Parathyroid adenoma (tissue), 2 donors: ENCODE data around the gene CRYBG1.

ENCODE experiments used
- H2AFZ ChIP-seq: fragments of 300-600 bp; sonication (generic); one replicate; pipeline ENCODE4 v1.7.0; 2017; ENCODE audit warnings: antibody characterized with exemption, mild to moderate bottlenecking
- H3K27ac ChIP-seq: fragments of 300-600 bp; sonication (generic); one replicate; pipeline ENCODE4 v1.7.0; 2017
- H3K27me3 ChIP-seq: fragments of 300-600 bp; sonication (generic); one replicate; pipeline ENCODE4 v1.7.0; 2017; ENCODE audit warnings: low read length; ENCODE audit not compliant: control insufficient read depth, insufficient read depth
- H3K36me3 ChIP-seq: fragments of 300-600 bp; sonication (generic); one replicate; pipeline ENCODE4 v1.7.0; 2017; ENCODE audit warnings: low read length; ENCODE audit not compliant: control insufficient read depth, insufficient read depth
- H3K4me1 ChIP-seq: fragments of 300-600 bp; sonication (generic); one replicate; pipeline ENCODE4 v1.7.0; 2017; ENCODE audit warnings: control low read depth
- H3K4me2 ChIP-seq: fragments of 300-600 bp; sonication (generic); one replicate; pipeline ENCODE4 v1.7.0; 2017; ENCODE audit warnings: low read length
- H3K4me3 ChIP-seq: fragments of 300-600 bp; sonication (generic); one replicate; pipeline ENCODE4 v1.7.0; 2017; ENCODE audit warnings: low read depth, low read length
- H3K79me2 ChIP-seq: fragments of 300-600 bp; sonication (generic); one replicate; pipeline ENCODE4 v1.7.0; 2017; ENCODE audit warnings: control low read depth
- H3K9ac ChIP-seq: fragments of 300-600 bp; sonication (generic); one replicate; pipeline ENCODE4 v1.7.0; 2017; ENCODE audit warnings: mild to moderate bottlenecking
- H3K9me3 ChIP-seq: fragments of 300-600 bp; sonication (generic); one replicate; pipeline ENCODE4 v1.7.0; 2017; ENCODE audit warnings: low read length; ENCODE audit not compliant: control insufficient read depth
- TF ChIP-seq, protein P1 (sequence below): fragments of 300-600 bp; sonication (generic); IDR thresholded peaks from one replicate; pipeline ENCODE4 v1.7.0; 2017; ENCODE audit warnings: antibody characterized with exemption, mild to moderate bottlenecking
- donor health status: primary hyperparathyroidism.

Gene CRYBG1

GRCh38 chr6:106426250-106426970 is 65.9 kb downstream of the CRYBG1 start:
- Histone ChIP-seq H3K4me2 (no peak overlapping the region), H3K79me2 (no peaks in the 10 kb centered on the region), H3K9ac (no peak overlapping the region), H3K4me1 (no peaks in the 10 kb centered on the region), H3K27ac (no peak overlapping the region), H3K27me3 (no peaks in the 10 kb centered on the region), H3K36me3 (no peaks in the 10 kb centered on the region), H3K4me3 (no peak overlapping the region), H2AFZ (peak overlapping the region; percentile 38), H3K9me3 (no peaks in the 10 kb centered on the region)
- TF ChIP-seq, protein P1, sequence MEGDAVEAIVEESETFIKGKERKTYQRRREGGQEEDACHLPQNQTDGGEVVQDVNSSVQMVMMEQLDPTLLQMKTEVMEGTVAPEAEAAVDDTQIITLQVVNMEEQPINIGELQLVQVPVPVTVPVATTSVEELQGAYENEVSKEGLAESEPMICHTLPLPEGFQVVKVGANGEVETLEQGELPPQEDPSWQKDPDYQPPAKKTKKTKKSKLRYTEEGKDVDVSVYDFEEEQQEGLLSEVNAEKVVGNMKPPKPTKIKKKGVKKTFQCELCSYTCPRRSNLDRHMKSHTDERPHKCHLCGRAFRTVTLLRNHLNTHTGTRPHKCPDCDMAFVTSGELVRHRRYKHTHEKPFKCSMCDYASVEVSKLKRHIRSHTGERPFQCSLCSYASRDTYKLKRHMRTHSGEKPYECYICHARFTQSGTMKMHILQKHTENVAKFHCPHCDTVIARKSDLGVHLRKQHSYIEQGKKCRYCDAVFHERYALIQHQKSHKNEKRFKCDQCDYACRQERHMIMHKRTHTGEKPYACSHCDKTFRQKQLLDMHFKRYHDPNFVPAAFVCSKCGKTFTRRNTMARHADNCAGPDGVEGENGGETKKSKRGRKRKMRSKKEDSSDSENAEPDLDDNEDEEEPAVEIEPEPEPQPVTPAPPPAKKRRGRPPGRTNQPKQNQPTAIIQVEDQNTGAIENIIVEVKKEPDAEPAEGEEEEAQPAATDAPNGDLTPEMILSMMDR: no peak

DNA sequence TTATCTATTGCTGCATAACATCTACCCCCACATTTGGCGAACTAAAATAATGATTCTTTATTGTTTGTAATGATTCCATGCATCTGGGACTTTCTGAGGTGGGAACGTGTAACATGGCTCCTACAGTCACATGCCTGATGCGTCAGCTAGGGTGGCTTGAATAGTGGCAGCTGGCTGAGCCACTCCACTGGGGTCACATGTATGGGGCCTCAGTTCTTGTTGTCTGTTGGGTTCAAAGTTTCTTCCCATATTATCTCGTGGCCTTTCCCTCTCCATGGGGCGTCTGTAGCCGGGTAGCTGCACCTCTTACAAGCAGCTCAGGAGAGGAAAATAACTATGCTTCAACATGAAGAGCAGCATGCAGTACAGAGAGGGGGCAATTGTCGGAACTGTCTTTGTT is 69.9 kb downstream of the CRYBG1 start:
- Histone ChIP-seq H3K27ac (no peak overlapping the region), H3K36me3 (no peaks in the 10 kb centered on the region), H3K9ac (no peak overlapping the region), H3K79me2 (no peaks in the 10 kb centered on the region), H3K4me2 (no peak overlapping the region), H3K27me3 (no peaks in the 10 kb centered on the region), H3K4me1 (no peaks in the 10 kb centered on the region), H2AFZ (no peak overlapping the region), H3K9me3 (no peaks in the 10 kb centered on the region), H3K4me3 (no peak overlapping the region)
- TF ChIP-seq, protein P1: no peak

- no peaks in the 10 kb centered on the region for H3K79me2 ChIP-seq
- H3K4me2 ChIP-seq: no peak overlapping the region
- no peak overlapping the region for H3K4me3 ChIP-seq
- H3K4me1 ChIP-seq: no peaks in the 10 kb centered on the region
- TF ChIP-seq, protein P1: no peak
- no peaks in the 10 kb centered on the region for H3K36me3 ChIP-seq
- no peak overlapping the region for H2AFZ ChIP-seq
- H3K9ac ChIP-seq: no peak overlapping the region
- H3K27me3 ChIP-seq: no peaks in the 10 kb centered on the region
- no peak overlapping the region for H3K27ac ChIP-seq
- H3K9me3 ChIP-seq: no peaks in the 10 kb centered on the region
Measured at GRCh38 chr6:106431405-106431804, 70.9 kb downstream of the CRYBG1 start.

DNA sequence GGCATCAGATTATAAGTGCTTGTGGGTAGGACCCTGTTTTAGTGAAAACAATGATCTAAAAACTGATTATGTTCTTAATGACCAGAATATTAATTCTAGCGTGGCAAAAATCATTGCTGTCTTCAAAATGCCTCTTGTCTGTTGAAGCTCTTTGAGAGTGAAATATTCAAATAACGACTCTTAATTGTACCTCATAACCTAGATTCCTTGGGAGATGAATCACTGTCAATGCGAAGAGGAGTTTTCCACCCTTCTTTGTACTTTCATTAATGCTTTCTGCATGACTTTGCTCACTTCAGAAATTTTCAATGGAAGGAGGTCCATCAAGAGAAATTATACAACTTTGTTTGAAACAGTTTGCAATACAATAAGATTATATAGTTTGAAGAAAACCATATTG is 71.5 kb downstream of the CRYBG1 start:
- Histone ChIP-seq H3K4me3 (no peak overlapping the region), H3K36me3 (no peaks in the 10 kb centered on the region), H3K27me3 (no peaks in the 10 kb centered on the region), H3K4me2 (no peak overlapping the region), H2AFZ (no peak overlapping the region), H3K9ac (no peak overlapping the region), H3K27ac (no peak overlapping the region), H3K4me1 (no peaks in the 10 kb centered on the region), H3K79me2 (no peaks in the 10 kb centered on the region), H3K9me3 (no peaks in the 10 kb centered on the region)
- TF ChIP-seq, protein P1: no peak

DNA sequence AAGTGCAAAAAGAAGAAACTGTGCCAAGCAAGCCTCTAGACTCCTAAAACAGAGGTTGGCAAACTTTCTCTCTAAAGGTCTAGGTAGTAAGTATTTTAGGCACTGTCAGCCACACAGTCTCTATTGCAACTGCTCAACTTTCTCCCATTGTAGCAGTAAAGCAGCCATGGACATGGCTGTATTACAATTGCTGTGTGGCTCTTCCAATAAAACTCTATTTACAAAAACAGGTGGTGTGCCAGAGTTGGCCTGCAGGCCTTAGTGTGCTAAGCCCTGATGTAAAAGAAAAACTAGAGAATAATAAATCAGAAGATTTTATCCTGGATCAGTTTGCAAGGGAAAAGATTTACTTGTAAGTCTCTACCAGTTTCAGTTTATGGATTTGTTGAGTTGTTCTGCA is 74.0 kb downstream of the CRYBG1 start:
- no peak overlapping the region for H3K4me3 ChIP-seq
- no peak overlapping the region for H3K4me2 ChIP-seq
- H3K27ac ChIP-seq: no peak overlapping the region

More for the DNA sequence above, 74.0 kb downstream of the CRYBG1 start:
- H3K79me2 ChIP-seq: no peaks in the 10 kb centered on the region
- no peaks in the 10 kb centered on the region for H3K36me3 ChIP-seq
- no peaks in the 10 kb centered on the region for H3K4me1 ChIP-seq
- H2AFZ ChIP-seq: no peak overlapping the region
- no peaks in the 10 kb centered on the region for H3K27me3 ChIP-seq
- H3K9me3 ChIP-seq: no peaks in the 10 kb centered on the region
- no peak overlapping the region for H3K9ac ChIP-seq
- TF ChIP-seq, protein P1: no peak
